Left colon (tissue), 2 donors: ENCODE results near the gene FHAD1. TPM values are rescaled to one million over a fixed set of nuclear protein-coding genes. Genes with fewer than 3 reads are reported as not detected.

Experiments
- total RNA-seq, 2 donors: library from RNA; stranded (reverse); fragmentation: NEBNext Ultra II Directional; extraction: Animal tissue kit (Norgen Biotek cat#: 25700); gene quantifications; one replicate each; pipeline ENCODE4 v1.2.1, GENCODE V29; 2021
- donor health status: DM: no; HTN: no; CAD: no.
- donor health status: DM: yes; HTN: yes; CAD: no.

The FHAD1 gene
- total RNA-seq, 2 donors from 2014 or later: 1.2 to 1.3 TPM

Other genes starting within 250 kb of the FHAD1 start
- 10 to 100 TPM; 23.4 to 27.4 TPM for gene TMEM51, start 93.5 kb upstream of the FHAD1 start, total RNA-seq
- gene EFHD2, start 162.7 kb downstream of the FHAD1 start, total RNA-seq: 100 to 1,000 TPM; 164 to 178 TPM
- gene CTRC, start 191.2 kb downstream of the FHAD1 start, total RNA-seq: 1 to 10 TPM in 1 of 2 donors, not detected in 1; 1.9 TPM
- gene CELA2A, start 209.5 kb downstream of the FHAD1 start, total RNA-seq: not detected
- not detected for gene CELA2B, start 228.9 kb downstream of the FHAD1 start, total RNA-seq